H1 (cell line): ENCODE measurements around the gene PPAT. TPM values are rescaled to one million over a fixed set of nuclear protein-coding genes. Genes with fewer than 3 reads are reported as not detected.

Source experiments
- ATF3 ChIP-seq: IDR thresholded peaks from 2 replicates; pipeline ENCODE4 v1.6.1; 2011; ENCODE audit warnings: low read depth, mild to moderate bottlenecking, low read length; ENCODE audit not compliant: insufficient read depth
- POLR2A ChIP-seq, 2 experiments: IDR thresholded peaks; 1 replicate in 1 of 2; 2 replicates in 1 of 2; pipeline ENCODE4 v1.6.1; 2011; ENCODE audit warnings: low read depth in 2 of 2, low read length in 2 of 2, mild to moderate bottlenecking in 2 of 2; ENCODE audit errors: control extremely low read depth in 1 of 2
- RXRA ChIP-seq: IDR thresholded peaks from 2 replicates; pipeline ENCODE4 v1.6.1; 2011; ENCODE audit warnings: low read depth, mild to moderate bottlenecking, low read length, moderate library complexity; ENCODE audit not compliant: insufficient read depth
- USF2 ChIP-seq: IDR thresholded peaks from 2 replicates; pipeline ENCODE4 v1.6.1; 2011; ENCODE audit warnings: low read length, improper control_type of control experiment
- polyA plus RNA-seq, 7 experiments: library from polyadenylated mRNA; depleted of rRNA in 3 of 7; stranded (reverse) in 5 of 7; unstranded in 2 of 7; fragments of >200 nt in 5 of 7; fragments of 200-250 nt in 2 of 7; gene quantifications; 1 replicate in 5 of 7; 2 replicates in 1 of 7; 4 replicates in 1 of 7; pipeline versions ENCODE4 v1.2.1 to v1.2.3, GENCODE V29; 2011 to 2013; ENCODE audit warnings: missing spikeins in 2 of 7, mixed read lengths in 2 of 7
- total RNA-seq: library from RNA; stranded (reverse); fragmentation: NEBNext Ultra II Directional; extraction: Animal tissue kit (Norgen Biotek cat#: 25700); gene quantifications from 2 replicates; pipeline ENCODE4 v1.2.1, GENCODE V29; 2021

The PPAT gene
- total and polyA plus RNA-seq, 2 of the 8 experiments (the other 6 are each of a cell fraction or from before 2014, with no cell fraction given) = 24.5 to 104 TPM

- TF ChIP-seq RXRA (no peak), POLR2A (IDR thresholded peaks at IDR 0.05; ENCODE audit: control extremely low read depth in 1 of 2, low read depth in 2 of 2, low read length in 2 of 2) (no peak), USF2 (no peak), ATF3 (no peak)
Measured at GRCh38 chr4:56460085-56460484, 24.7 kb upstream of the PPAT start (continued).
